ENCODE data around the gene MYL6. TPM values are rescaled to one million over a fixed set of nuclear protein-coding genes. Genes with fewer than 3 reads are reported as not detected.
A peak's percentile ranks its signal among the peaks of the same experiment; 100 is the strongest.

The MYL6 gene
- total and polyA plus RNA-seq, 2 donors, result 2,051 to 2,137 TPM

- Histone ChIP-seq H3K27ac (ENCODE audit: low read depth in 1 of 2, low read length in 1 of 2) (no peak overlapping the region), H3K9me3 (ENCODE audit: control insufficient read depth in 2 of 2, insufficient read depth in 1 of 2, low read length in 1 of 2) (no peaks in the 10 kb centered on the region), H3K4me3 (ENCODE audit: low read length in 2 of 2) (no peak overlapping the region), H3K27me3 (ENCODE audit: control insufficient read depth in 2 of 2, insufficient read depth in 1 of 2, low read length in 1 of 2) (no peaks in the 10 kb centered on the region), H3K36me3 (ENCODE audit: control insufficient read depth in 2 of 2, insufficient read depth in 2 of 2, low read length in 1 of 2) (peaks cover 84 to 92% of the 10 kb centered on the region in 2 donors), H3K4me1 (ENCODE audit: control insufficient read depth in 2 of 2, insufficient read depth in 2 of 2, low read length in 2 of 2) (no peaks in the 10 kb centered on the region)
- WGBS, result 97% methylated on average over 11 of the region's 11 CpGs
- no peak for DNase-seq (ENCODE audit: low read depth in 6 of 9, low spot score in 9 of 9)
Measured at GRCh38 chr12:56169229-56169759, 11.1 kb downstream of the MYL6 start.

GRCh38 chr12:56172839-56173238, 14.7 kb downstream of the MYL6 start:
- DNase-seq (ENCODE audit: low read depth in 6 of 9, low spot score in 9 of 9), result no peak
- H3K27ac ChIP-seq (ENCODE audit: low read depth in 1 of 2, low read length in 1 of 2), result no peak overlapping the region
- H3K36me3 ChIP-seq (ENCODE audit: control insufficient read depth in 2 of 2, insufficient read depth in 2 of 2, low read length in 1 of 2), result peaks cover 73 to 91% of the 10 kb centered on the region in 2 donors
- H3K27me3 ChIP-seq (ENCODE audit: control insufficient read depth in 2 of 2, insufficient read depth in 1 of 2, low read length in 1 of 2), result no peaks in the 10 kb centered on the region
- H3K9me3 ChIP-seq (ENCODE audit: control insufficient read depth in 2 of 2, insufficient read depth in 1 of 2, low read length in 1 of 2), result no peaks in the 10 kb centered on the region
- 95% methylated on average over 7 of the region's 7 CpGs for WGBS
- H3K4me3 ChIP-seq (ENCODE audit: low read length in 2 of 2), result no peak overlapping the region
- no peaks in the 10 kb centered on the region for H3K4me1 ChIP-seq (ENCODE audit: control insufficient read depth in 2 of 2, insufficient read depth in 2 of 2, low read length in 2 of 2)

GRCh38 chr12:56178347-56178746, 20.2 kb downstream of the MYL6 start:
- no peak for DNase-seq (ENCODE audit: low read depth in 6 of 9, low spot score in 9 of 9)
- Histone ChIP-seq H3K27me3 (ENCODE audit: control insufficient read depth in 2 of 2, insufficient read depth in 1 of 2, low read length in 1 of 2) (no peaks in the 10 kb centered on the region), H3K4me3 (ENCODE audit: low read length in 2 of 2) (no peak overlapping the region), H3K4me1 (ENCODE audit: control insufficient read depth in 2 of 2, insufficient read depth in 2 of 2, low read length in 2 of 2) (no peaks in the 10 kb centered on the region), H3K27ac (ENCODE audit: low read depth in 1 of 2, low read length in 1 of 2) (no peak overlapping the region), H3K36me3 (ENCODE audit: control insufficient read depth in 2 of 2, insufficient read depth in 2 of 2, low read length in 1 of 2) (peaks cover 63 to 91% of the 10 kb centered on the region in 2 donors), H3K9me3 (ENCODE audit: control insufficient read depth in 2 of 2, insufficient read depth in 1 of 2, low read length in 1 of 2) (no peaks in the 10 kb centered on the region)
- WGBS, result over 99% methylated on average over 3 of the region's 3 CpGs

- peaks cover 20 to 26% of the 10 kb centered on the region in 2 donors for H3K4me1 ChIP-seq (ENCODE audit: control insufficient read depth in 2 of 2, insufficient read depth in 2 of 2, low read length in 2 of 2)
- H3K27me3 ChIP-seq (ENCODE audit: control insufficient read depth in 2 of 2, insufficient read depth in 1 of 2, low read length in 1 of 2), result no peaks in the 10 kb centered on the region
- 71% methylated on average over 2 of the region's 2 CpGs for WGBS
- no peaks in the 10 kb centered on the region for H3K9me3 ChIP-seq (ENCODE audit: control insufficient read depth in 2 of 2, insufficient read depth in 1 of 2, low read length in 1 of 2)
- DNase-seq (ENCODE audit: low read depth in 6 of 9, low spot score in 9 of 9), result no peak
- H3K27ac ChIP-seq (ENCODE audit: low read depth in 1 of 2, low read length in 1 of 2), result no peak overlapping the region
- H3K4me3 ChIP-seq (ENCODE audit: low read length in 2 of 2), result no peak overlapping the region
- peaks cover 36 to 51% of the 10 kb centered on the region in 2 donors for H3K36me3 ChIP-seq (ENCODE audit: control insufficient read depth in 2 of 2, insufficient read depth in 2 of 2, low read length in 1 of 2)
Measured at GRCh38 chr12:56186957-56187356, 28.8 kb downstream of the MYL6 start.

GRCh38 chr12:56188131-56188777, 30.1 kb downstream of the MYL6 start:
- Histone ChIP-seq H3K9me3 (ENCODE audit: control insufficient read depth in 2 of 2, insufficient read depth in 1 of 2, low read length in 1 of 2) (no peaks in the 10 kb centered on the region), H3K4me3 (ENCODE audit: low read length in 2 of 2) (peak overlapping the region; percentile 92 to 95), H3K27me3 (ENCODE audit: control insufficient read depth in 2 of 2, insufficient read depth in 1 of 2, low read length in 1 of 2) (no peaks in the 10 kb centered on the region), H3K27ac (ENCODE audit: low read depth in 1 of 2, low read length in 1 of 2) (peak overlapping the region; percentile 92 to 94), H3K4me1 (ENCODE audit: control insufficient read depth in 2 of 2, insufficient read depth in 2 of 2, low read length in 2 of 2) (peaks cover 20 to 26% of the 10 kb centered on the region in 2 donors), H3K36me3 (ENCODE audit: control insufficient read depth in 2 of 2, insufficient read depth in 2 of 2, low read length in 1 of 2) (peaks cover 28 to 40% of the 10 kb centered on the region in 2 donors)
- DNase-seq (ENCODE audit: low read depth in 6 of 9, low spot score in 9 of 9), result peak in 5 of 9 donors; percentile 12 to 62 (median 28)
- 15% methylated on average over 10 of the region's 10 CpGs for WGBS

GRCh38 chr12:56188778-56189098, 30.6 kb downstream of the MYL6 start:
- WGBS, result under 1% methylated on average over 17 of the region's 17 CpGs
- Histone ChIP-seq H3K9me3 (ENCODE audit: control insufficient read depth in 2 of 2, insufficient read depth in 1 of 2, low read length in 1 of 2) (no peaks in the 10 kb centered on the region), H3K27ac (ENCODE audit: low read depth in 1 of 2, low read length in 1 of 2) (peak overlapping the region; percentile 92 to 94), H3K36me3 (ENCODE audit: control insufficient read depth in 2 of 2, insufficient read depth in 2 of 2, low read length in 1 of 2) (peaks cover 25 to 35% of the 10 kb centered on the region in 2 donors), H3K4me3 (ENCODE audit: low read length in 2 of 2) (peak overlapping the region; percentile 92 to 95), H3K4me1 (ENCODE audit: control insufficient read depth in 2 of 2, insufficient read depth in 2 of 2, low read length in 2 of 2) (peaks cover 20 to 26% of the 10 kb centered on the region in 2 donors), H3K27me3 (ENCODE audit: control insufficient read depth in 2 of 2, insufficient read depth in 1 of 2, low read length in 1 of 2) (no peaks in the 10 kb centered on the region)
- DNase-seq (ENCODE audit: low read depth in 6 of 9, low spot score in 9 of 9), result peak in 5 of 9 donors; percentile 13 to 59 (median 38)

- Histone ChIP-seq H3K4me3 (ENCODE audit: low read length in 2 of 2) (peak within 1 kb of the TSS; percentile 93 to 95), H3K36me3 (ENCODE audit: control insufficient read depth in 2 of 2, insufficient read depth in 2 of 2, low read length in 1 of 2) (peaks cover 20 to 31% of the 10 kb centered on the region in 2 donors), H3K4me1 (ENCODE audit: control insufficient read depth in 2 of 2, insufficient read depth in 2 of 2, low read length in 2 of 2) (peaks cover 20 to 26% of the 10 kb centered on the region in 2 donors), H3K9me3 (ENCODE audit: control insufficient read depth in 2 of 2, insufficient read depth in 1 of 2, low read length in 1 of 2) (no peaks in the 10 kb centered on the region), H3K27ac (ENCODE audit: low read depth in 1 of 2, low read length in 1 of 2) (peak within 1 kb of the TSS; percentile 94), H3K27me3 (ENCODE audit: control insufficient read depth in 2 of 2, insufficient read depth in 1 of 2, low read length in 1 of 2) (no peaks in the 10 kb centered on the region)
- peak in 8 of 9 donors; percentile 68 to 90 (median 80) for DNase-seq (ENCODE audit: low read depth in 6 of 9, low spot score in 9 of 9)
- WGBS, result under 1% methylated on average over 92 of the region's 93 CpGs
Measured at GRCh38 chr12:56189099-56189917, 31.1 kb downstream of the MYL6 start, which contains the start of gene SMARCC2. Gene SMARCC2 (minus strand): TSS chr12:56189483. CDS start chr12:56189461, 22 bp downstream.

GRCh38 chr12:56189918-56190694, 31.9 kb downstream of the MYL6 start:
- peak; percentile 61 to 92 (median 73) for DNase-seq (ENCODE audit: low read depth in 6 of 9, low spot score in 9 of 9)
- Histone ChIP-seq H3K27me3 (ENCODE audit: control insufficient read depth in 2 of 2, insufficient read depth in 1 of 2, low read length in 1 of 2) (no peaks in the 10 kb centered on the region), H3K4me1 (ENCODE audit: control insufficient read depth in 2 of 2, insufficient read depth in 2 of 2, low read length in 2 of 2) (peaks cover 20 to 26% of the 10 kb centered on the region in 2 donors), H3K36me3 (ENCODE audit: control insufficient read depth in 2 of 2, insufficient read depth in 2 of 2, low read length in 1 of 2) (peaks cover 12 to 26% of the 10 kb centered on the region in 2 donors), H3K4me3 (ENCODE audit: low read length in 2 of 2) (peak overlapping the region; percentile 93 to 95), H3K27ac (ENCODE audit: low read depth in 1 of 2, low read length in 1 of 2) (peak overlapping the region; percentile 94), H3K9me3 (ENCODE audit: control insufficient read depth in 2 of 2, insufficient read depth in 1 of 2, low read length in 1 of 2) (no peaks in the 10 kb centered on the region)
- 1% methylated on average over 42 of the region's 42 CpGs for WGBS

Measured in thymus (tissue), 11 donors.